Neutrophil (primary cell): ENCODE data around the gene SCN4A.

Experiments used
- H3K27ac ChIP-seq: fragments of 200-600 bp; sonication (generic); 2 replicates; pipeline ENCODE4 v1.5.1; 2016; ENCODE audit warnings: mild to moderate bottlenecking, moderate library complexity
- H3K27me3 ChIP-seq: fragments of 200-600 bp; sonication (generic); 2 replicates; pipeline ENCODE4 v1.6.0; 2016; ENCODE audit warnings: mild to moderate bottlenecking
- H3K36me3 ChIP-seq: fragments of 200-600 bp; sonication (generic); 2 replicates; pipeline ENCODE4 v1.5.1; 2017
- H3K4me1 ChIP-seq, 2 experiments: fragments of 200-600 bp in 1 of 2; sonication (generic) in 1 of 2; 1 replicate in 1 of 2; 2 replicates in 1 of 2; pipeline versions ENCODE4 v1.5.1 to v1.6.1; 2013 to 2016; ENCODE audit warnings: low read depth in 1 of 2, low read length in 1 of 2, mild to moderate bottlenecking in 1 of 2, moderate library complexity in 1 of 2; ENCODE audit not compliant: control insufficient read depth in 1 of 2, insufficient read depth in 1 of 2
- H3K4me3 ChIP-seq, 2 experiments: fragments of 200-600 bp in 1 of 2; sonication (generic) in 1 of 2; 1 replicate in 1 of 2; 2 replicates in 1 of 2; pipeline ENCODE4 v1.5.1; 2013 to 2016; ENCODE audit warnings: low read depth in 1 of 2, low read length in 1 of 2, mild to moderate bottlenecking in 1 of 2, moderate library complexity in 1 of 2
- H3K9me3 ChIP-seq: fragments of 200-600 bp; sonication (generic); 2 replicates; pipeline ENCODE4 v1.5.1; 2016
- CTCF ChIP-seq: fragments of 200-600 bp; sonication (generic); IDR thresholded peaks from 2 replicates; pipeline ENCODE4 v1.5.1; 2016; ENCODE audit warnings: antibody characterized with exemption

The SCN4A gene

DNA sequence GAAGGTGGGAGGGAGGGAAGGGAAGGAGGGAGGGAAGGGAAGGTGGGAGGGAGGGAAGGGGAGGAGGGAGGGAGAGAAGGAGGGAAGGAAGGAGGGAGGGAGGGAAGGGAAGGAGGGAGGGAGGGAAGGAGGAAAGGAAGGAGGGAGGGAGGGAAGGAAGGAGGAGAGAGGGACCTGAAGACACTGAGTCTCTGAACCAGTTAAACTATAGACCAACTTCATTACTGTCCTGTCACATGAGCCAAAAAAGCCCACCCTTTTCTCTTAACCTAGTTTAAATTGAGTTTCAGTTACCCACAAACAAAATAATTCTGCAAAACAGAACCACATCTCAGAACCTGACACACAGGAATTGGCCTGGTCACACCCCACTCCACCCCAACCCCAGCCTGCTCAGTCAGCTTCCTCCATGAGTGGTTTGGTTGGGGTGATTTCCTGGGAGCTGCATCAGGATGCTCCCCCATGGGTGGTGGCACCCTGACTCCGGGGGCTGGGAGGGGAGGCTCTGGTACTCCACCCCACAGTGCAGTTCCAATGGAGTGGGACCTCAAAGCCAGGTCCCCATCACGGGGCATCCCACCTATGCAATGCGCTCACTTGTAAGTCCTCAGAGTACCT lies 20.8 kb upstream of the SCN4A start:
- peaks cover 15% of the 10 kb centered on the region in 2 experiments for H3K4me1 ChIP-seq
- no peak overlapping the region for H3K4me3 ChIP-seq
- H3K36me3 ChIP-seq = no peaks in the 10 kb centered on the region
- no peak overlapping the region for H3K27ac ChIP-seq
- H3K27me3 ChIP-seq = peaks cover 61% of the 10 kb centered on the region
- TF ChIP-seq CTCF = no peak
- no peaks in the 10 kb centered on the region for H3K9me3 ChIP-seq

DNA sequence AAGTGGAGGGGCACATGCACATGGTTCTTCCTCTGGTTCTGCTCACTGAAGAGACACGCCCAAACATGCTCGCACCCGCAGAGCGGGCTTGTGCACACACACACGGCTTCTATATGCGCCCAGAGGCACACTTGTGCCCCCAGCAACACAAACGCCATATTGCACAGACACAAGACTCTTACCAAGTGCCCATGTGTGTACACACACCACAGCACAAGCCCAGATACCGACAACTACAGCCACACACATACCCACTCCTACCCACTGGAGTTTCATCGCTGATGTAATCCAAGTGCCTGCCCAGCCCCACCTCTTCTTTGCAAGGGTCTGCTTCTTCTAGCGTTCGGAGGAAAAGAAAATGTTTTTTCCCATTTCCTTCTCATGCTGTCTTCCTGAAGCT lies 18.9 kb upstream of the SCN4A start:
- Histone ChIP-seq H3K4me3 (no peak overlapping the region), H3K27ac (no peak overlapping the region), H3K9me3 (no peaks in the 10 kb centered on the region), H3K4me1 (peaks cover 3 to 4% of the 10 kb centered on the region in 2 experiments), H3K36me3 (no peaks in the 10 kb centered on the region), H3K27me3 (peaks cover 42% of the 10 kb centered on the region)
- TF ChIP-seq CTCF = no peak

- no peak for TF ChIP-seq CTCF
- Histone ChIP-seq H3K9me3 (no peaks in the 10 kb centered on the region), H3K4me3 (no peak overlapping the region), H3K36me3 (no peaks in the 10 kb centered on the region), H3K4me1 (peaks cover 3 to 4% of the 10 kb centered on the region in 2 experiments), H3K27ac (no peak overlapping the region), H3K27me3 (peaks cover 24% of the 10 kb centered on the region)
Observed at GRCh38 chr17:63989622-63990345, 17.1 kb upstream of the SCN4A start.

- Histone ChIP-seq H3K27ac (no peak overlapping the region), H3K36me3 (no peaks in the 10 kb centered on the region), H3K4me1 (peaks cover 3 to 4% of the 10 kb centered on the region in 2 experiments)
Observed at GRCh38 chr17:63988741-63989621, 16.3 kb upstream of the SCN4A start.

More at GRCh38 chr17:63988741-63989621, 16.3 kb upstream of the SCN4A start:
- TF ChIP-seq CTCF = no peak
- H3K27me3 ChIP-seq = peaks cover 17% of the 10 kb centered on the region
- no peaks in the 10 kb centered on the region for H3K9me3 ChIP-seq
- H3K4me3 ChIP-seq = no peak overlapping the region
